ENCODE measurements around the gene HNMT.
"Not testable (repeated sequence)": the region's sequence is repeated elsewhere in the genome, so short reads cannot be mapped to it uniquely, and the experiment has no call there.

HNMT gene

GRCh38 chr2:137964066-137964858, at the start of gene HNMT:
TSS of gene HNMT (plus strand) at chr2:137964473. CDS start at chr2:137964492, 19 bp downstream.
- no peak for TF ChIP-seq CTCF (IDR thresholded peaks at IDR 0.05; ENCODE audit: insufficient read depth, missing control alignments)
- no peak for DNase-seq (ENCODE audit: insufficient read length, low spot score)
- FAIRE-seq: no peak

GRCh38 chr2:137921105-137921880, 43.0 kb upstream of the HNMT start:
- DNase-seq (ENCODE audit: insufficient read length, low spot score) (no peak), FAIRE-seq (no peak)
- no peak for TF ChIP-seq CTCF (IDR thresholded peaks at IDR 0.05; ENCODE audit: insufficient read depth, missing control alignments)

GRCh38 chr2:137922171-137922570, 42.1 kb upstream of the HNMT start:
- DNase-seq (ENCODE audit: insufficient read length, low spot score); FAIRE-seq: not testable (repeated sequence)

GRCh38 chr2:137924019-137924418, 40.3 kb upstream of the HNMT start:
- DNase-seq (ENCODE audit: insufficient read length, low spot score): no peak
- no peak for FAIRE-seq
- no peak for TF ChIP-seq CTCF (IDR thresholded peaks at IDR 0.05; ENCODE audit: insufficient read depth, missing control alignments)

GRCh38 chr2:137925599-137925998, 38.7 kb upstream of the HNMT start:
- DNase-seq (ENCODE audit: insufficient read length, low spot score): no peak
- no peak for TF ChIP-seq CTCF (IDR thresholded peaks at IDR 0.05; ENCODE audit: insufficient read depth, missing control alignments)
- no peak for FAIRE-seq

- no peak for DNase-seq (ENCODE audit: insufficient read length, low spot score)
- FAIRE-seq: no peak
- no peak for TF ChIP-seq CTCF (IDR thresholded peaks at IDR 0.05; ENCODE audit: insufficient read depth, missing control alignments)
These were observed 36.4 kb upstream of the HNMT start for GRCh38 chr2:137927846-137928245.

GRCh38 chr2:137928547-137929518, 35.4 kb upstream of the HNMT start:
- peak; percentile 29 for FAIRE-seq
- DNase-seq (ENCODE audit: insufficient read length, low spot score): no peak
- TF ChIP-seq CTCF (IDR thresholded peaks at IDR 0.05; ENCODE audit: insufficient read depth, missing control alignments): no peak
